HepG2 (cell line): Measurements from ENCODE around the gene TUBB2B. TPM values are rescaled to one million over a fixed set of nuclear protein-coding genes. Genes with fewer than 3 reads are reported as not detected.

Experiments used
- GATAD2A ChIP-seq: IDR thresholded peaks from 2 replicates; pipeline ENCODE4 v1.6.1; 2016
- POLR2G ChIP-seq: fragments of 200-400 bp; formaldehyde crosslinking; IDR thresholded peaks from 2 replicates; pipeline ENCODE4 v1.6.1; 2018; ENCODE audit warnings: mild to moderate bottlenecking, low read depth, low read length, moderate library complexity
- STAG1 ChIP-seq: sonication (generic); formaldehyde crosslinking; IDR thresholded peaks from 2 replicates; pipeline ENCODE4 v1.4.0; 2020; ENCODE audit warnings: missing genetic modification reagents
- TEAD2 ChIP-seq: sonication (generic); formaldehyde crosslinking; IDR thresholded peaks from 2 replicates; pipeline ENCODE4 v1.9.0; 2021; ENCODE audit warnings: missing genetic modification reagents
- WIZ ChIP-seq: sonication (generic); formaldehyde crosslinking; IDR thresholded peaks from 2 replicates; pipeline ENCODE4 v1.5.1; 2020; ENCODE audit warnings: mild to moderate bottlenecking, missing genetic modification reagents
- ZC3H13 ChIP-seq: sonication (generic); formaldehyde crosslinking; IDR thresholded peaks from 2 replicates; pipeline ENCODE4 v1.8.1; 2023; ENCODE audit warnings: mild to moderate bottlenecking, missing genetic modification reagents, moderate library complexity
- ZMYM4 ChIP-seq: sonication (generic); formaldehyde crosslinking; IDR thresholded peaks from 2 replicates; pipeline ENCODE4 v1.8.1; 2023; ENCODE audit warnings: mild to moderate bottlenecking, missing genetic modification reagents
- ZNF431 ChIP-seq: sonication (generic); formaldehyde crosslinking; IDR thresholded peaks from 2 replicates; pipeline ENCODE4 v1.9.0; 2022; ENCODE audit warnings: missing genetic modification reagents, low read depth, mild to moderate bottlenecking, borderline replicate concordance
- ZNF720 ChIP-seq: sonication (generic); formaldehyde crosslinking; IDR thresholded peaks from 2 replicates; pipeline ENCODE4 v1.4.0; 2020; ENCODE audit warnings: missing genetic modification reagents
- ZNF782 ChIP-seq: sonication (generic); formaldehyde crosslinking; IDR thresholded peaks from 2 replicates; pipeline ENCODE4 v1.4.0; 2020; ENCODE audit warnings: missing genetic modification reagents, mild to moderate bottlenecking, borderline replicate concordance
- ZSCAN25 ChIP-seq: sonication (generic); formaldehyde crosslinking; IDR thresholded peaks from 2 replicates; pipeline ENCODE4 v1.8.0; 2022; ENCODE audit warnings: mild to moderate bottlenecking, missing genetic modification reagents
- polyA plus RNA-seq, 8 experiments: library from polyadenylated mRNA; depleted of rRNA in 3 of 8; stranded (reverse) in 7 of 8; unstranded in 1 of 8; fragments of >200 nt; fragmentation: Illumina TruSeq in 4 of 8; extraction: Trizol in 4 of 8; gene quantifications; 2 replicates each; pipeline versions ENCODE4 v1.2.1 to v1.2.3, GENCODE V29; 2011 to 2016; ENCODE audit warnings: low read depth in 4 of 8, missing spikeins in 1 of 8, mixed read lengths in 1 of 8; ENCODE audit not compliant: insufficient read depth in 1 of 8
- total RNA-seq, 5 experiments: library from RNA; depleted of rRNA; stranded (reverse); fragments of >200 nt; fragmentation: Illumina TruSeq; extraction: Trizol; gene quantifications; 2 replicates each; pipeline ENCODE4 v1.2.3, GENCODE V29; 2016; ENCODE audit warnings: low read depth in 1 of 5
- TF ChIP-seq, protein P1 (sequence below): sonication (generic); formaldehyde crosslinking; IDR thresholded peaks from one replicate; pipeline ENCODE4 v1.5.1; 2020; ENCODE audit warnings: mild to moderate bottlenecking, missing genetic modification reagents; ENCODE audit errors: not compliant biosample characterization
- TF ChIP-seq, protein P2 (sequence below): sonication (generic); formaldehyde crosslinking; IDR thresholded peaks from 2 replicates; pipeline ENCODE4 v1.4.0; 2020; ENCODE audit warnings: missing genetic modification reagents
- TF ChIP-seq, protein P3 (sequence below), 2 experiments: sonication (generic) in 1 of 2; formaldehyde crosslinking in 1 of 2; IDR thresholded peaks; 2 replicates each; pipeline versions ENCODE4 v1.5.1 to v1.6.1; 2011 to 2020; ENCODE audit warnings: borderline replicate concordance in 1 of 2, low read depth in 1 of 2, low read length in 1 of 2, mild to moderate bottlenecking in 1 of 2, missing genetic modification reagents in 1 of 2, moderate library complexity in 1 of 2
- TF ChIP-seq, protein P4 (sequence below), 2 experiments: sonication (generic) in 1 of 2; formaldehyde crosslinking in 1 of 2; IDR thresholded peaks; 2 replicates each; pipeline versions ENCODE4 v1.4.0 to v1.6.1; 2016 to 2020; ENCODE audit warnings: borderline replicate concordance in 1 of 2, low read depth in 1 of 2, mild to moderate bottlenecking in 1 of 2, missing genetic modification reagents in 1 of 2

Gene TUBB2B
- total and polyA plus RNA-seq, 2 of the 13 experiments (the other 11 are each of a cell fraction or from before 2014, with no cell fraction given) = 10.3 to 23.6 TPM

DNA sequence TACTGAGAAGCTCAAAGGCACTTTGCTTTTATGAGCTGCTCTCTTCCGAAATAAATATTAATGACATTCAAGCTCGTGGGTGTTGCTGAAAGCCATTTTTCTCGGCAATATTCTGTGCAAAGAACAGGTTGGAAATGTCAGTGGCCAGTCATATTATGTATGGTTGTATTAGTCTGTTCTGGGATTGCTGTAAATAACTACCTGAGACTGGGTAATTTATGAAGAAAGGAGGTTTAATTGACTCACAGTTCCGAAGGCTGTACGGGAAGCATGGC is 32.1 kb downstream of the TUBB2B start (continued):
- TF ChIP-seq, protein P1, sequence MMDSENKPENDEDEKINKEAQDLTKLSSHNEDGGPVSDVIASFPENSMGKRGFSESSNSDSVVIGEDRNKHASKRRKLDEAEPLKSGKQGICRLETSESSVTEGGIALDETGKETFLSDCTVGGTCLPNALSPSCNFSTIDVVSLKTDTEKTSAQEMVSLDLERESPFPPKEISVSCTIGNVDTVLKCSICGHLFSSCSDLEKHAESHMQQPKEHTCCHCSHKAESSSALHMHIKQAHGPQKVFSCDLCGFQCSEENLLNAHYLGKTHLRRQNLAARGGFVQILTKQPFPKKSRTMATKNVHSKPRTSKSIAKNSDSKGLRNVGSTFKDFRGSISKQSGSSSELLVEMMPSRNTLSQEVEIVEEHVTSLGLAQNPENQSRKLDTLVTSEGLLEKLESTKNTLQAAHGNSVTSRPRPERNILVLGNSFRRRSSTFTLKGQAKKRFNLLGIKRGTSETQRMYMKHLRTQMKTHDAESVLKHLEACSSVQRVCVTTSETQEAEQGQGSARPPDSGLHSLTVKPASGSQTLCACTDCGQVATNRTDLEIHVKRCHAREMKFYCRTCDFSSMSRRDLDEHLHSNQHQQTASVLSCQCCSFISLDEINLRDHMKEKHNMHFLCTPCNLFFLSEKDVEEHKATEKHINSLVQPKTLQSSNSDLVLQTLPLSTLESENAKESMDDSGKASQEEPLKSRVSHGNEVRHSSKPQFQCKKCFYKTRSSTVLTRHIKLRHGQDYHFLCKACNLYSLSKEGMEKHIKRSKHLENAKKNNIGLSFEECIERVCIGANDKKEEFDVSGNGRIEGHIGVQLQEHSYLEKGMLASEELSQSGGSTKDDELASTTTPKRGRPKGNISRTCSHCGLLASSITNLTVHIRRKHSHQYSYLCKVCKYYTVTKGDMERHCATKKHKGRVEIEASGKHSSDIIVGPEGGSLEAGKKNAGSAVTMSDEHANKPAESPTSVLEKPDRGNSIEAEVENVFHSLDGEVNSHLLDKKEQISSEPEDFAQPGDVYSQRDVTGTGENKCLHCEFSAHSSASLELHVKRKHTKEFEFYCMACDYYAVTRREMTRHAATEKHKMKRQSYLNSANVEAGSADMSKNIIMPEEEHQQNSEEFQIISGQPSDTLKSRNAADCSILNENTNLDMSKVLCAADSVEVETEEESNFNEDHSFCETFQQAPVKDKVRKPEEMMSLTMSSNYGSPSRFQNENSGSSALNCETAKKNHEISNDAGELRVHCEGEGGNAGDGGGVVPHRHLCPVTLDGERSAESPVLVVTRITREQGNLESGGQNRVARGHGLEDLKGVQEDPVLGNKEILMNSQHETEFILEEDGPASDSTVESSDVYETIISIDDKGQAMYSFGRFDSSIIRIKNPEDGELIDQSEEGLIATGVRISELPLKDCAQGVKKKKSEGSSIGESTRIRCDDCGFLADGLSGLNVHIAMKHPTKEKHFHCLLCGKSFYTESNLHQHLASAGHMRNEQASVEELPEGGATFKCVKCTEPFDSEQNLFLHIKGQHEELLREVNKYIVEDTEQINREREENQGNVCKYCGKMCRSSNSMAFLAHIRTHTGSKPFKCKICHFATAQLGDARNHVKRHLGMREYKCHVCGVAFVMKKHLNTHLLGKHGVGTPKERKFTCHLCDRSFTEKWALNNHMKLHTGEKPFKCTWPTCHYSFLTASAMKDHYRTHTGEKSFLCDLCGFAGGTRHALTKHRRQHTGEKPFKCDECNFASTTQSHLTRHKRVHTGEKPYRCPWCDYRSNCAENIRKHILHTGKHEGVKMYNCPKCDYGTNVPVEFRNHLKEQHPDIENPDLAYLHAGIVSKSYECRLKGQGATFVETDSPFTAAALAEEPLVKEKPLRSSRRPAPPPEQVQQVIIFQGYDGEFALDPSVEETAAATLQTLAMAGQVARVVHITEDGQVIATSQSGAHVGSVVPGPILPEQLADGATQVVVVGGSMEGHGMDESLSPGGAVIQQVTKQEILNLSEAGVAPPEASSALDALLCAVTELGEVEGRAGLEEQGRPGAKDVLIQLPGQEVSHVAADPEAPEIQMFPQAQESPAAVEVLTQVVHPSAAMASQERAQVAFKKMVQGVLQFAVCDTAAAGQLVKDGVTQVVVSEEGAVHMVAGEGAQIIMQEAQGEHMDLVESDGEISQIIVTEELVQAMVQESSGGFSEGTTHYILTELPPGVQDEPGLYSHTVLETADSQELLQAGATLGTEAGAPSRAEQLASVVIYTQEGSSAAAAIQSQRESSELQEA = no peak
- TF ChIP-seq ZNF720 (CRISPR knock-in tag) (no peak), ZNF431 (CRISPR knock-in tag) (no peak), POLR2G (no peak), STAG1 (no peak), ZSCAN25 (CRISPR knock-in tag) (0 out of 2 replicates have a peak, but pooled peaks have one; percentile 9), ZC3H13 (CRISPR knock-in tag) (no peak), GATAD2A (CRISPR knock-in tag) (no peak), WIZ (CRISPR knock-in tag) (no peak), ZMYM4 (CRISPR knock-in tag) (no peak), TEAD2 (CRISPR knock-in tag) (no peak), ZNF782 (no peak)
- TF ChIP-seq, protein P2, sequence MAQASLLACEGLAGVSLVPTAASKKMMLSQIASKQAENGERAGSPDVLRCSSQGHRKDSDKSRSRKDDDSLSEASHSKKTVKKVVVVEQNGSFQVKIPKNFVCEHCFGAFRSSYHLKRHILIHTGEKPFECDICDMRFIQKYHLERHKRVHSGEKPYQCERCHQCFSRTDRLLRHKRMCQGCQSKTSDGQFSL (CRISPR knock-in tag) = no peak
- TF ChIP-seq, protein P3, sequence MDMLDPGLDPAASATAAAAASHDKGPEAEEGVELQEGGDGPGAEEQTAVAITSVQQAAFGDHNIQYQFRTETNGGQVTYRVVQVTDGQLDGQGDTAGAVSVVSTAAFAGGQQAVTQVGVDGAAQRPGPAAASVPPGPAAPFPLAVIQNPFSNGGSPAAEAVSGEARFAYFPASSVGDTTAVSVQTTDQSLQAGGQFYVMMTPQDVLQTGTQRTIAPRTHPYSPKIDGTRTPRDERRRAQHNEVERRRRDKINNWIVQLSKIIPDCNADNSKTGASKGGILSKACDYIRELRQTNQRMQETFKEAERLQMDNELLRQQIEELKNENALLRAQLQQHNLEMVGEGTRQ (IDR thresholded peaks at IDR 0.05; ENCODE audit: low read depth, low read length) = no peak
- TF ChIP-seq, protein P3 (CRISPR knock-in tag; IDR thresholded peaks at IDR 0.05; ENCODE audit: borderline replicate concordance) = 0 out of 2 replicates have a peak, but pooled peaks have one; percentile 28
- TF ChIP-seq, protein P4, sequence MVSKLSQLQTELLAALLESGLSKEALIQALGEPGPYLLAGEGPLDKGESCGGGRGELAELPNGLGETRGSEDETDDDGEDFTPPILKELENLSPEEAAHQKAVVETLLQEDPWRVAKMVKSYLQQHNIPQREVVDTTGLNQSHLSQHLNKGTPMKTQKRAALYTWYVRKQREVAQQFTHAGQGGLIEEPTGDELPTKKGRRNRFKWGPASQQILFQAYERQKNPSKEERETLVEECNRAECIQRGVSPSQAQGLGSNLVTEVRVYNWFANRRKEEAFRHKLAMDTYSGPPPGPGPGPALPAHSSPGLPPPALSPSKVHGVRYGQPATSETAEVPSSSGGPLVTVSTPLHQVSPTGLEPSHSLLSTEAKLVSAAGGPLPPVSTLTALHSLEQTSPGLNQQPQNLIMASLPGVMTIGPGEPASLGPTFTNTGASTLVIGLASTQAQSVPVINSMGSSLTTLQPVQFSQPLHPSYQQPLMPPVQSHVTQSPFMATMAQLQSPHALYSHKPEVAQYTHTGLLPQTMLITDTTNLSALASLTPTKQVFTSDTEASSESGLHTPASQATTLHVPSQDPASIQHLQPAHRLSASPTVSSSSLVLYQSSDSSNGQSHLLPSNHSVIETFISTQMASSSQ (IDR thresholded peaks at IDR 0.05; ENCODE audit: low read depth) = no peak
- TF ChIP-seq, protein P4 (CRISPR knock-in tag; IDR thresholded peaks at IDR 0.05; ENCODE audit: borderline replicate concordance) = 0 out of 2 replicates have a peak, but pooled peaks have one; percentile 3
